GM10847 (cell line): ENCODE measurements around the gene EVC.

Experiments used
- POLR2A ChIP-seq: IDR thresholded peaks from 2 replicates; pipeline ENCODE4 v1.6.1; 2011; ENCODE audit not compliant: insufficient read length; ENCODE audit errors: extremely low read depth

Gene EVC

GRCh38 chr4:5757954-5758353 lies 47.0 kb downstream of the EVC start:
- TF ChIP-seq POLR2A: no peak

GRCh38 chr4:5758741-5759140 lies 47.7 kb downstream of the EVC start:
- TF ChIP-seq POLR2A: no peak

GRCh38 chr4:5759236-5760075 lies 48.5 kb downstream of the EVC start:
- no peak for TF ChIP-seq POLR2A

- TF ChIP-seq POLR2A: no peak
Measured at GRCh38 chr4:5760246-5760645, 49.2 kb downstream of the EVC start.

GRCh38 chr4:5760936-5761480 lies 50.0 kb downstream of the EVC start:
- TF ChIP-seq POLR2A: no peak

- no peak for TF ChIP-seq POLR2A
Measured at GRCh38 chr4:5770051-5770450, 59.0 kb downstream of the EVC start.

GRCh38 chr4:5772528-5773270 lies 61.7 kb downstream of the EVC start:
- TF ChIP-seq POLR2A: no peak

GRCh38 chr4:5773271-5773555 lies 62.2 kb downstream of the EVC start:
- no peak for TF ChIP-seq POLR2A

GRCh38 chr4:5774416-5775036 lies 63.5 kb downstream of the EVC start:
- TF ChIP-seq POLR2A: no peak

GRCh38 chr4:5776510-5776909 lies 65.5 kb downstream of the EVC start:
- no peak for TF ChIP-seq POLR2A

- TF ChIP-seq POLR2A: no peak
Measured at GRCh38 chr4:5780831-5781480, 70.0 kb downstream of the EVC start.

GRCh38 chr4:5781691-5782090 lies 70.7 kb downstream of the EVC start:
- TF ChIP-seq POLR2A: no peak

- TF ChIP-seq POLR2A: no peak
Measured at GRCh38 chr4:5782829-5783476, 72.0 kb downstream of the EVC start.

GRCh38 chr4:5783486-5783885 lies 72.5 kb downstream of the EVC start:
- TF ChIP-seq POLR2A: no peak

- no peak for TF ChIP-seq POLR2A
Measured at GRCh38 chr4:5784021-5784420, 73.0 kb downstream of the EVC start.

- no peak for TF ChIP-seq POLR2A
Measured at GRCh38 chr4:5784960-5785611, 74.1 kb downstream of the EVC start.
